PC-9 (cell line): Measurements from ENCODE around the gene IL16. TPM values are rescaled to one million over a fixed set of nuclear protein-coding genes. Genes with fewer than 3 reads are reported as not detected.

Source experiments
- BruUV-seq: library from RNA; stranded (reverse); fragments of 400-500 nt; replicated peaks from 2 replicates; lab custom pipeline; 2021; lab: Mats Ljungman, UMichigan
- CTCF ChIA-PET: fragments of 300-600 bp; sonication (Branson Sonifier 250); formaldehyde crosslinking; loops from one replicate; lab custom pipeline; 2022; ENCODE audit warnings: antibody characterized with exemption; lab: Charles Lee
- POLR2A ChIA-PET: fragments of 300-600 bp; sonication (Branson Sonifier 250); formaldehyde crosslinking; loops from one replicate; lab custom pipeline; 2022; ENCODE audit warnings: antibody characterized with exemption; ENCODE audit not compliant: unreplicated experiment; lab: Charles Lee
- DNase-seq, 2 experiments: peaks; one replicate each; pipeline versions ENCODE4 v3.0.0 to v3.0.0-alpha.2; 2015 to 2022; ENCODE audit warnings: mixed read lengths in 1 of 2
- H2AFZ ChIP-seq: fragments of 200-600 bp; sonication (generic); 2 replicates; pipeline ENCODE4 v1.8.1; 2017; ENCODE audit warnings: antibody characterized with exemption
- H3F3A ChIP-seq: fragments of 200-600 bp; sonication (generic); 2 replicates; pipeline ENCODE4 v1.8.1; 2017; ENCODE audit warnings: antibody characterized with exemption, mild to moderate bottlenecking, low read depth; ENCODE audit not compliant: insufficient read depth
- H3K27ac ChIP-seq: fragments of 200-600 bp; sonication (generic); 2 replicates; pipeline ENCODE4 v1.6.1; 2016; ENCODE audit warnings: mixed run types
- H3K27me3 ChIP-seq: fragments of 200-600 bp; sonication (generic); 2 replicates; pipeline ENCODE4 v1.6.1; 2016; ENCODE audit warnings: low read depth, mixed run types; ENCODE audit not compliant: insufficient read depth
- H3K36me3 ChIP-seq: fragments of 200-600 bp; sonication (generic); 2 replicates; pipeline ENCODE4 v1.6.1; 2016; ENCODE audit warnings: low read depth, mixed run types
- H3K4me1 ChIP-seq: fragments of 200-600 bp; sonication (generic); replicated peaks from 2 replicates; pipeline ENCODE4 v1.6.1; 2016; ENCODE audit warnings: mixed run types; ENCODE audit not compliant: insufficient read depth
- H3K4me2 ChIP-seq: fragments of 200-600 bp; sonication (generic); 2 replicates; pipeline ENCODE4 v1.6.1; 2017; ENCODE audit warnings: mixed run types
- H3K4me3 ChIP-seq: fragments of 200-600 bp; sonication (generic); 2 replicates; pipeline ENCODE4 v1.6.1; 2016; ENCODE audit warnings: mixed run types
- H3K79me2 ChIP-seq: fragments of 200-600 bp; sonication (generic); 2 replicates; pipeline ENCODE4 v1.6.1; 2017; ENCODE audit warnings: low read depth, mixed run types
- H3K9me2 ChIP-seq: fragments of 200-600 bp; sonication (generic); 2 replicates; pipeline ENCODE4 v1.8.1; 2017; ENCODE audit warnings: mild to moderate bottlenecking; ENCODE audit not compliant: insufficient read depth
- H3K9me3 ChIP-seq: fragments of 200-600 bp; sonication (generic); 2 replicates; pipeline ENCODE4 v1.8.1; 2016; ENCODE audit warnings: low read depth; ENCODE audit not compliant: insufficient read depth
- H4K20me1 ChIP-seq: fragments of 200-600 bp; sonication (generic); 2 replicates; pipeline ENCODE4 v1.8.1; 2017; ENCODE audit not compliant: insufficient read depth
- EZH2 ChIP-seq: fragments of 200-600 bp; sonication (generic); IDR thresholded peaks from 2 replicates; pipeline ENCODE4 v1.8.0; 2017; ENCODE audit warnings: antibody characterized with exemption, low read depth
- intact Hi-C: fragments of 100-400 bp; cut with micrococcal nuclease; formaldehyde crosslinking; loops from one replicate; pipeline ENCODE4 v1.10.0; 2022; ENCODE audit not compliant: unreplicated experiment
- total RNA-seq: library from RNA; stranded (reverse); gene quantifications from 2 replicates; pipeline ENCODE4 v1.2.3, GENCODE V29; 2021
- TF ChIP-seq, protein P1 (sequence below): fragments of 200-600 bp; sonication (generic); conservative IDR thresholded peaks from 2 replicates; pipeline ENCODE4 v1.6.1; 2017; ENCODE audit warnings: mixed run types, antibody characterized with exemption, mild to moderate bottlenecking, moderate library complexity

The IL16 gene
- total RNA-seq, 1 experiment from 2014 or later, result 0.50 TPM

- no peak for TF ChIP-seq EZH2
- TF ChIP-seq, protein P1, sequence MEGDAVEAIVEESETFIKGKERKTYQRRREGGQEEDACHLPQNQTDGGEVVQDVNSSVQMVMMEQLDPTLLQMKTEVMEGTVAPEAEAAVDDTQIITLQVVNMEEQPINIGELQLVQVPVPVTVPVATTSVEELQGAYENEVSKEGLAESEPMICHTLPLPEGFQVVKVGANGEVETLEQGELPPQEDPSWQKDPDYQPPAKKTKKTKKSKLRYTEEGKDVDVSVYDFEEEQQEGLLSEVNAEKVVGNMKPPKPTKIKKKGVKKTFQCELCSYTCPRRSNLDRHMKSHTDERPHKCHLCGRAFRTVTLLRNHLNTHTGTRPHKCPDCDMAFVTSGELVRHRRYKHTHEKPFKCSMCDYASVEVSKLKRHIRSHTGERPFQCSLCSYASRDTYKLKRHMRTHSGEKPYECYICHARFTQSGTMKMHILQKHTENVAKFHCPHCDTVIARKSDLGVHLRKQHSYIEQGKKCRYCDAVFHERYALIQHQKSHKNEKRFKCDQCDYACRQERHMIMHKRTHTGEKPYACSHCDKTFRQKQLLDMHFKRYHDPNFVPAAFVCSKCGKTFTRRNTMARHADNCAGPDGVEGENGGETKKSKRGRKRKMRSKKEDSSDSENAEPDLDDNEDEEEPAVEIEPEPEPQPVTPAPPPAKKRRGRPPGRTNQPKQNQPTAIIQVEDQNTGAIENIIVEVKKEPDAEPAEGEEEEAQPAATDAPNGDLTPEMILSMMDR, result no peak
- H4K20me1 ChIP-seq, result no peaks in the 10 kb centered on the region
- no peaks in the 10 kb centered on the region for H3K4me1 ChIP-seq
- H3K4me2 ChIP-seq, result no peak overlapping the region
- H3F3A ChIP-seq, result no peaks in the 10 kb centered on the region
- POLR2A ChIA-PET, result no interaction called here
- H3K9me3 ChIP-seq, result no peaks in the 10 kb centered on the region
- no TSS peak for BruUV-seq
- no peaks in the 10 kb centered on the region for H3K36me3 ChIP-seq
- CTCF ChIA-PET, result no interaction called here
- H3K79me2 ChIP-seq, result no peaks in the 10 kb centered on the region
- H3K4me3 ChIP-seq, result no peak overlapping the region
- peaks cover 43% of the 10 kb centered on the region; the same call in 1 of the 2 replicates for H3K27me3 ChIP-seq
- H2AFZ ChIP-seq, result no peak overlapping the region
- intact Hi-C loops, result no loop called here
- H3K27ac ChIP-seq, result no peak overlapping the region
- no peak for DNase-seq
- H3K9me2 ChIP-seq, result no peaks in the 10 kb centered on the region
Measured at GRCh38 chr15:81286621-81287121, 90.0 kb downstream of the IL16 start.

DNA sequence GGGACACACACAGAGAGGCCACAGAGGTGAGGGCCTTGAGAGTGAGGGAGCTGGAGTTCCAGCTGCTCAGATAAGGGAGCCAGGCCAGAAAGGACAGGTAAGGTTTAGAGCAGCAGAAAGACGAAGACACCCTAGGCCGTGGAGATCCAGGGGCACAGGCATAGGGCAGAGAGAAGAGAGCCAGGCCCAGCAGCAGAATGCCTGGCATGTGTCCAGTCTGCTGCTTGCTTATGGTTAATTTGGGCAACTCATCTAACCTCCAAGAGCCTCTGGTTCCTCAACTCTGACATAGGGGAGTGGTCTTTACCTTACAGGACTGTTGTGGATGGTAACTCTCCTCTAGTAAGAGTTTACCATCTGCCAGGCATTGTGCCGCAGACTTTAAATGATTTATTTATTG lies 91.4 kb downstream of the IL16 start:
- Histone ChIP-seq H3K4me1 (no peaks in the 10 kb centered on the region), H3K9me3 (no peaks in the 10 kb centered on the region), H3K36me3 (no peaks in the 10 kb centered on the region), H3K27ac (no peak overlapping the region), H3K9me2 (no peaks in the 10 kb centered on the region), H2AFZ (no peak overlapping the region), H3K79me2 (no peaks in the 10 kb centered on the region), H3K4me2 (no peak overlapping the region), H4K20me1 (no peaks in the 10 kb centered on the region), H3K27me3 (peaks cover 47% of the 10 kb centered on the region), H3F3A (no peaks in the 10 kb centered on the region), H3K4me3 (no peak overlapping the region)
- intact Hi-C loops, result no loop called here
- POLR2A ChIA-PET, result no interaction called here
- no peak for DNase-seq
- CTCF ChIA-PET, result no interaction called here
- BruUV-seq, result no TSS peak
- TF ChIP-seq EZH2, result no peak
- TF ChIP-seq, protein P1, result no peak

DNA sequence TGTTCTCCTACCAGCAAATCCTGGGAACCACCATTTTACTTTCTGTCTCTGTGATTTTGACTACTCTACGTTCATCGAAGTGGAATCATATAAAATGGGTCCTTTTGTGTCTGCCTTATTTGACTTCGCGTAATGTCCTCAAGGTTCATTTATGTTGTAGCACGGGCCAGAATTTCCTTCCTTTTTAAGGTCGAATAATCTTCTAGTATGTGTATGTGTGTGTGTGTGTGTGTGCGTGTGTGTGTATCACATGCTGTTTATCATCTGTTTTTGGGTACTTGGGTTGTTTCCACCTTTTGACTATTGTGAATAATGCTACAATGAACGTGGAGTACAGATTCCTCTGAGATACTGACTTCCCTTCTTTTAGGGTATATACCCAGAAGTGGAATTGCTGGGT lies 91.9 kb downstream of the IL16 start:
- Histone ChIP-seq H3F3A (no peaks in the 10 kb centered on the region), H3K9me2 (no peaks in the 10 kb centered on the region), H3K9me3 (no peaks in the 10 kb centered on the region), H3K4me2 (no peak overlapping the region), H2AFZ (no peak overlapping the region), H3K27ac (no peak overlapping the region), H3K4me1 (no peaks in the 10 kb centered on the region), H4K20me1 (no peaks in the 10 kb centered on the region), H3K4me3 (no peak overlapping the region), H3K27me3 (peaks cover 45% of the 10 kb centered on the region), H3K36me3 (no peaks in the 10 kb centered on the region), H3K79me2 (no peaks in the 10 kb centered on the region)
- ChIA-PET CTCF (no interaction called here), POLR2A (no interaction called here)
- no peak for DNase-seq
- intact Hi-C loops, result no loop called here
- TF ChIP-seq EZH2, result no peak
- TF ChIP-seq, protein P1, result no peak
- no TSS peak for BruUV-seq
